Activated CD8-positive, alpha-beta T cell treated with anti-CD3 and anti-CD28 coated beads for 36 hours (primary cell): ENCODE data around the gene TRAPPC3L. TPM values are rescaled to one million over a fixed set of nuclear protein-coding genes. Genes with fewer than 3 reads are reported as not detected.

Experiments used
- ATAC-seq: fragments of 200-7000 bp; cut with Tn5 transposase; one replicate; pipeline ENCODE4 v1.10.0; 2021; ENCODE audit warnings: mild to moderate bottlenecking, moderate library complexity
- CTCF ChIA-PET: fragments of 350-600 bp; sonication (Branson Sonifier 250); formaldehyde crosslinking; loops from one replicate; lab custom pipeline; 2021; ENCODE audit warnings: antibody characterized with exemption; lab: Charles Lee
- POLR2A ChIA-PET: fragments of 350-600 bp; sonication (Branson Sonifier 250); formaldehyde crosslinking; loops from one replicate; lab custom pipeline; 2021; ENCODE audit warnings: antibody characterized with exemption; lab: Charles Lee
- DNase-seq: peaks from one replicate; pipeline ENCODE4 v3.0.0-alpha.2; 2020
- H3K27ac Mint-ChIP-seq: one replicate; pipeline ENCODE4 v1.8.0; 2021; ENCODE audit warnings: mild to moderate bottlenecking, mixed read lengths
- H3K27me3 Mint-ChIP-seq: one replicate; pipeline ENCODE4 v1.8.0; 2021; ENCODE audit warnings: mixed read lengths
- H3K36me3 Mint-ChIP-seq: one replicate; pipeline ENCODE4 v1.8.0; 2021; ENCODE audit warnings: low read depth, mixed read lengths
- H3K4me1 Mint-ChIP-seq: one replicate; pipeline ENCODE4 v1.8.0; 2021; ENCODE audit warnings: low read depth, mixed read lengths
- H3K4me3 Mint-ChIP-seq: one replicate; pipeline ENCODE4 v1.8.0; 2021; ENCODE audit warnings: mild to moderate bottlenecking, moderate library complexity, mixed read lengths
- H3K9me3 Mint-ChIP-seq: one replicate; pipeline ENCODE4 v1.8.0; 2021; ENCODE audit warnings: mixed read lengths
- CTCF ChIP-seq: fragments of 200-600 bp; IDR thresholded peaks from one replicate; pipeline ENCODE4 v1.8.0; 2022; ENCODE audit warnings: antibody characterized with exemption, mild to moderate bottlenecking
- intact Hi-C: fragments of 100-400 bp; cut with micrococcal nuclease; formaldehyde crosslinking; loops from one replicate; pipeline ENCODE4 v1.10.0; 2022
- total RNA-seq, 2 experiments: library from RNA; stranded (reverse); gene quantifications; one replicate each; pipeline ENCODE4 v1.2.3, GENCODE V29; 2021

The TRAPPC3L gene
- total RNA-seq, 2 experiments from 2014 or later, result not detected

DNA sequence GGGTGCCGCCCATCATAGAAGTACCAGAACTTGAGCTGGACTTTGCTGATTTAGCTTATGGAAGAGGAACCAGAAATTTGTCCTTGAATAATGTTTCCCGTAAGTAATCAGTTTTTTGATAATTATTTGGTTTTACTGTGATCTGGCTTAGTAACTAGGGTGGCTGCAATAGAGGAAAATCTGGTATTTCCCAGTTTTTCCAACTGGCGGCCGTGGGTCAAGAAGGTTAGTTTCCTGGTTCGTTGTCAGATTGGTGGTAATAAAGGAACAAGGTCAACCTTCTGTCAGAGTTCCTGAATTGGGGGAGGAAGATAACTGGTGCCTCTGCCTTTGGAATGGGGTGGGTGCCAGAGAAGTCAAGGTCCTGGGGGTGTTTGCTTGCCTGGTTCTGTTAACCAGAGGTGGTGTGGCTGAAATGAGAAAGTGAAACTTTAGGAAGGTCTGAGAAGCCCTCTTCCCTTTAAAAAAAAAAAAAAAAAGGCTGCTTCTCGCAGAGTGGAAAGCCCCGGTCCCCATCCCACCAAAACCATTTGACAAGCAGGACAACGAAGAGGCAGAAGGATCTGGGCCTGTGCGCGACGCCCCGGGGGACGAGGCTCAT lies 84.1 kb downstream of the TRAPPC3L start, which contains the start of gene CALHM6:
Gene CALHM6 (plus strand): TSS at position 45 of the 601 bp plus-strand sequence. CDS start 555 bp downstream, at position 600.
- Mint-ChIP-seq H3K4me3 (peak within 1 kb of the TSS; percentile 69), H3K27ac (peak within 1 kb of the TSS; percentile 62), H3K4me1 (peaks cover 22% of the 10 kb centered on the region), H3K9me3 (no peaks in the 10 kb centered on the region), H3K27me3 (peaks cover 25% of the 10 kb centered on the region), H3K36me3 (no peaks in the 10 kb centered on the region)
- no peak for TF ChIP-seq CTCF
- intact Hi-C loops, result loop anchor here (5.0 kb wide), 1 partner anchor 184 kb away; the partner anchor contains the start of gene TSPYL1
- DNase-seq (no peak), ATAC-seq (peak; percentile 10)
- CTCF ChIA-PET, result interaction anchor here (1.5 kb wide), 1 partner anchor 17 kb away, joined by 4 read pairs; no protein-coding TSS in a partner anchor
- POLR2A ChIA-PET, result no interaction called here

DNA sequence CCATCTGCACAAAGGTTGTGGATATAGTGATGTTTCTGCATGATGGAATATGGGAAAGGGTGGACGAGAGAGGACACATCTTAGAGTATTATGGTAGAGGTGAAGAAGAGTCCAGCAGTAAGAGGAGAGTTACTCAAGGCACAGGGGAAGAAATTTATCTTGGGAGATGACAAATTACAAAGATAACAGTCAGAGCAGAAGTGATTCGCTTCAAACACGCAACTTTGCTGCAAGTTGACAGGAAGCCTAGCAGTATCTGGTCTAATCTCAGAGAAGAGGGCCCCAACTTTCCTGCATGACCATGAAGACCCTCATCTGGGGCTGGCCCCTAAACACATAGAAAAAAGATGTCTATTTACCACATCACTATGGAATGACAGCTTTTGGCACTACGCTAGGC lies 85.6 kb downstream of the TRAPPC3L start:
- intact Hi-C loops, result loop anchor here (5.0 kb wide), 1 partner anchor 183 kb away; the partner anchor contains the start of gene TSPYL1
- DNase-seq, result no peak
- Mint-ChIP-seq H3K4me1 (peaks cover 19% of the 10 kb centered on the region), H3K4me3 (no peak overlapping the region), H3K27me3 (peaks cover 25% of the 10 kb centered on the region), H3K9me3 (no peaks in the 10 kb centered on the region), H3K27ac (no peak overlapping the region), H3K36me3 (no peaks in the 10 kb centered on the region)
- no peak for ATAC-seq
- ChIA-PET CTCF (interaction anchor here (1.5 kb wide), 1 partner anchor 15 kb away, joined by 4 read pairs; no protein-coding TSS in a partner anchor), POLR2A (no interaction called here)
- no peak for TF ChIP-seq CTCF

- ChIA-PET POLR2A (no interaction called here), CTCF (interaction anchor here (1.4 kb wide), 1 partner anchor 171 kb away, joined by 5 read pairs; no protein-coding TSS in a partner anchor)
- Mint-ChIP-seq H3K4me3 (no peak overlapping the region), H3K36me3 (no peaks in the 10 kb centered on the region), H3K27ac (no peak overlapping the region), H3K9me3 (no peaks in the 10 kb centered on the region), H3K27me3 (peaks cover 24% of the 10 kb centered on the region), H3K4me1 (peaks cover 19% of the 10 kb centered on the region)
- TF ChIP-seq CTCF, result no peak
- DNase-seq (no peak), ATAC-seq (no peak)
- intact Hi-C loops, result no loop called here
Measured at GRCh38 chr6:116458264-116458663, 87.2 kb downstream of the TRAPPC3L start.

GRCh38 chr6:116456927-116457326 lies 88.6 kb downstream of the TRAPPC3L start:
- POLR2A ChIA-PET, result no interaction called here
- H3K27ac Mint-ChIP-seq, result no peak overlapping the region
- H3K4me3 Mint-ChIP-seq, result no peak overlapping the region
- no peaks in the 10 kb centered on the region for H3K36me3 Mint-ChIP-seq
- H3K4me1 Mint-ChIP-seq, result peaks cover 17% of the 10 kb centered on the region
- CTCF ChIA-PET, result no interaction called here
- H3K27me3 Mint-ChIP-seq, result peaks cover 21% of the 10 kb centered on the region
- no peaks in the 10 kb centered on the region for H3K9me3 Mint-ChIP-seq
- no peak for ATAC-seq
- no peak for DNase-seq
- intact Hi-C loops, result no loop called here
- no peak for TF ChIP-seq CTCF

DNA sequence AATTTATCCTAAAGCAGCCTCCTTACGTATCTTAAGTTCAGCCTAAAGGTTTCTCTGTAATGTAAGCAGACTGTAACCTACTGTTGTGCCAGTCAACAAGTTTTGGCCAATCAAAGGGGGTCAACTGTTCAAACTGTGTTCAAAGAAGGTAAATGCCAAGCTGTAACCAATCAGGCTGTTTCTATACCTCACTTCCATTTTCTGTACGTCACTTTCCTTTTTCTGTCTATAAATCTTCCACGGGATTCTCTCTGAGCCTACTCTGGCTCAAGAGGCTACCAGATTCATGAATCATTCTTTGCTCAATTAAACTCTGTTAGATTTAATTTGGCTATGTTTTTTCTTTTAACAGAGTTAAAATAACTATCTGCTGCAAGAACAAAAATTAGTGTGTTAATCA lies 89.4 kb downstream of the TRAPPC3L start:
- Mint-ChIP-seq H3K9me3 (no peaks in the 10 kb centered on the region), H3K4me1 (peaks cover 15% of the 10 kb centered on the region), H3K27me3 (peaks cover 17% of the 10 kb centered on the region), H3K27ac (no peak overlapping the region), H3K36me3 (no peaks in the 10 kb centered on the region), H3K4me3 (no peak overlapping the region)
- ChIA-PET POLR2A (no interaction called here), CTCF (no interaction called here)
- no peak for DNase-seq
- intact Hi-C loops, result no loop called here
- TF ChIP-seq CTCF, result no peak
- ATAC-seq, result no peak
